ENCODE results near the gene CAVIN4.

The CAVIN4 gene

DNA sequence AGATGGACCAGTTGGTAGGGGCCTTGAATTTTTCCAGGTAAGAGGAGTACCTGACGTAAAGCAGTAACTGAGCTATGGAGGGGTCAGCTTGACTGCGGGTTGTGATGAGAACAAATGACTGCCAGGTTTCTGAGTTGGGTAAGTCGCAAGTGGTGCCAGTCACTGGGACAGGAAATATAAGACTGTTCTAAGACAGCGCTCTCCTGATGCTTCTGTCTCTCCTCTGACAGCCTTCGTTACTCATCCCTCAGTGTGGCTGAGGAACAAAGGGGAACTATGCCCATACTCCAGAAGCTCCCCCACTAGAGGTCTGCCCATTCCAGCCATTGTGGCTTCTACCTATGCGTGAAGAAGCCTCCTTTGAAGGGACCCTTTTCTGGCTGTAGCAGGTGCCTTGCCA is 13.3 kb downstream of the CAVIN4 start:
- no peak for DNase-seq

GRCh38 chr9:100591639-100592412 is 13.9 kb downstream of the CAVIN4 start:
- DNase-seq = no peak

GRCh38 chr9:100595391-100596199 is 17.7 kb downstream of the CAVIN4 start:
- DNase-seq = no peak

- no peak for DNase-seq
Measured at GRCh38 chr9:100597236-100597635, 19.4 kb downstream of the CAVIN4 start.

GRCh38 chr9:100598641-100599145 is 20.8 kb downstream of the CAVIN4 start:
- DNase-seq = peak; percentile 77

- DNase-seq = no peak
Measured at GRCh38 chr9:100600521-100601079, 22.7 kb downstream of the CAVIN4 start.

GRCh38 chr9:100601216-100601615 is 23.3 kb downstream of the CAVIN4 start:
- no peak for DNase-seq

- DNase-seq = no peak
Measured at GRCh38 chr9:100602342-100602801, 24.5 kb downstream of the CAVIN4 start.

GRCh38 chr9:100605405-100605804 is 27.5 kb downstream of the CAVIN4 start:
- no peak for DNase-seq

GRCh38 chr9:100619194-100619593 is 41.3 kb downstream of the CAVIN4 start:
- DNase-seq = no peak

- no peak for DNase-seq
Measured at GRCh38 chr9:100619665-100620064, 41.8 kb downstream of the CAVIN4 start.

GRCh38 chr9:100623969-100624368 is 46.1 kb downstream of the CAVIN4 start:
- DNase-seq = no peak

DNA sequence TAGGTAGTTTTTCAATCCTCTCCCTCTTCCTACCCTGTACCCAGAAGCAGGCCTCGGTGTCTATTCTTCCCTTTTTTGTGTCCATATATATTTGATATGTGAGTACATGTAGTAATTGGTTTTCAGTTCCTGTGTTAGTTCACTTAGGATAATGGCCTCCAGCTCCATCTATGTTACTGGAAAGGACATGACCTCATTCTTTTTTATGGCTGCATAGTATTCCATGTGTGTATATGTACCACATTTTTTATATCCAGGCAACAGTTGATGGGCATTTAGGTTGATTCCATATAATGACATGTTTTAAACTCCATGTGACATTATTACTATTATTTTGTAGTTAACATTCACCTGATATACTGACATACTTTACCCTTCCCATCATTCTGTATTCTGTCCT is 49.1 kb downstream of the CAVIN4 start:
- DNase-seq = no peak

DNA sequence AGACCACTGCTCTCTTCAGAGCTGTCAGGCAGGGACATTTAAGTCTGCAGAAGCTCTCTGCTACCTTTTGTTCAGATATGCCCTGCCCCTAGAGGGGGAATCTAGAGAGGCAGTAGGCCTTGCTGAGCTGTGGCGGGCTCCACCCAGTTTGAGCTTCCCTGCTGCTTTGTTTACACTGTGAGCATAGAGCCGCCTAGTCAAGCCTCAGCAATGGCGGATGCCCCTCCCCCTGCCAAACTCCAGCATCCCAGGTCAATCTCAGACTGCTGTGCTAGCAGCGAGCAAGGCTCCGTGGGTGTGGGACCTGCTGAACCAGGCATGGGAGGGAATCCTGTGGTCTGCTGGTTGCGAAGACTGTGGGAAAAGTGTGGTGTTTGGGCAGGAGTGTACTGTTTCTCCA is 59.9 kb downstream of the CAVIN4 start:
- DNase-seq = no peak
